Activated T-cell treated with anti-CD3 and anti-CD28 coated beads, Interleukin-2, amount 50 U/mL, for 72 hours (primary cell): ENCODE measurements around the gene DPF3. TPM values are rescaled to one million over a fixed set of nuclear protein-coding genes. Genes with fewer than 3 reads are reported as not detected.

Experiments used
- ATAC-seq, 2 donors: fragments of 150-1000 bp; cut with Tn5 transposase; replicated peaks in 1 of 2; 2 replicates each; pipeline ENCODE4 v1.10.0; 2021; ENCODE audit warnings: moderate library complexity in 2 of 2, mild to moderate bottlenecking in 1 of 2
- DNase-seq, 2 donors: peaks; one replicate each; pipeline ENCODE4 v3.0.0; 2021 to 2022; ENCODE audit warnings: mixed read lengths in 1 of 2
- H3K27ac Mint-ChIP-seq: one replicate; pipeline ENCODE4 v1.8.0; 2022; ENCODE audit warnings: mild to moderate bottlenecking, moderate library complexity, mixed read lengths
- H3K27me3 Mint-ChIP-seq: one replicate; pipeline ENCODE4 v1.8.0; 2022; ENCODE audit warnings: low read depth, mixed read lengths
- H3K36me3 Mint-ChIP-seq, 2 donors: one replicate each; pipeline ENCODE4 v1.8.0; 2022; ENCODE audit warnings: mixed read lengths in 2 of 2, mild to moderate bottlenecking in 1 of 2; ENCODE audit not compliant: insufficient read depth in 2 of 2
- H3K4me1 Mint-ChIP-seq: one replicate; pipeline ENCODE4 v1.8.0; 2022; ENCODE audit warnings: low read depth, mixed read lengths
- H3K4me3 Mint-ChIP-seq, 2 donors: one replicate each; pipeline ENCODE4 v1.8.0; 2022; ENCODE audit warnings: mild to moderate bottlenecking in 2 of 2, mixed read lengths in 2 of 2, moderate library complexity in 2 of 2
- H3K9me3 Mint-ChIP-seq, 2 donors: one replicate each; pipeline ENCODE4 v1.8.0; 2022; ENCODE audit warnings: mixed read lengths in 2 of 2
- total RNA-seq, 2 donors: library from RNA; stranded (reverse); gene quantifications; one replicate each; pipeline ENCODE4 v1.2.3, GENCODE V29; 2022

Gene DPF3
- total RNA-seq, 2 donors from 2014 or later = 0.23 to 0.62 TPM

- no peak overlapping the region for H3K4me3 Mint-ChIP-seq
- no peaks in the 10 kb centered on the region for H3K27me3 Mint-ChIP-seq
- H3K9me3 Mint-ChIP-seq = no peaks in the 10 kb centered on the region
- DNase-seq (no peak), ATAC-seq (no peak)
- H3K27ac Mint-ChIP-seq = no peak overlapping the region
- no peaks in the 10 kb centered on the region for H3K36me3 Mint-ChIP-seq
- no peaks in the 10 kb centered on the region for H3K4me1 Mint-ChIP-seq
Measured at GRCh38 chr14:72863216-72864006, 30.5 kb downstream of the DPF3 start.

- DNase-seq = no peak
- no peak for ATAC-seq
- H3K27me3 Mint-ChIP-seq = no peaks in the 10 kb centered on the region
- H3K9me3 Mint-ChIP-seq = no peaks in the 10 kb centered on the region
- no peaks in the 10 kb centered on the region for H3K4me1 Mint-ChIP-seq
- H3K27ac Mint-ChIP-seq = no peak overlapping the region
- no peaks in the 10 kb centered on the region for H3K36me3 Mint-ChIP-seq
- no peak overlapping the region for H3K4me3 Mint-ChIP-seq
Measured at GRCh38 chr14:72856530-72857266, 37.2 kb downstream of the DPF3 start.

- H3K4me1 Mint-ChIP-seq = no peaks in the 10 kb centered on the region
- ATAC-seq = no peak
Measured at GRCh38 chr14:72855913-72856312, 38.0 kb downstream of the DPF3 start.

GRCh38 chr14:72852194-72852593, 41.7 kb downstream of the DPF3 start:
- ATAC-seq = no peak
- H3K36me3 Mint-ChIP-seq = no peaks in the 10 kb centered on the region
- H3K4me3 Mint-ChIP-seq = no peak overlapping the region
- no peaks in the 10 kb centered on the region for H3K27me3 Mint-ChIP-seq
- H3K27ac Mint-ChIP-seq = no peak overlapping the region
- H3K9me3 Mint-ChIP-seq = no peaks in the 10 kb centered on the region
- H3K4me1 Mint-ChIP-seq = no peaks in the 10 kb centered on the region
- DNase-seq = no peak

More at GRCh38 chr14:72855913-72856312, 38.0 kb downstream of the DPF3 start:
- Mint-ChIP-seq H3K36me3 (no peaks in the 10 kb centered on the region), H3K27me3 (no peaks in the 10 kb centered on the region), H3K9me3 (no peaks in the 10 kb centered on the region), H3K27ac (no peak overlapping the region), H3K4me3 (no peak overlapping the region)
- no peak for DNase-seq

- no peaks in the 10 kb centered on the region for H3K27me3 Mint-ChIP-seq
- H3K4me3 Mint-ChIP-seq = no peak overlapping the region
- no peak for DNase-seq
- no peak for ATAC-seq
- H3K9me3 Mint-ChIP-seq = no peaks in the 10 kb centered on the region
- H3K4me1 Mint-ChIP-seq = no peaks in the 10 kb centered on the region
- no peak overlapping the region for H3K27ac Mint-ChIP-seq
- no peaks in the 10 kb centered on the region for H3K36me3 Mint-ChIP-seq
Measured at GRCh38 chr14:72851635-72852034, 42.3 kb downstream of the DPF3 start.

- Mint-ChIP-seq H3K9me3 (no peaks in the 10 kb centered on the region), H3K4me3 (no peak overlapping the region)
Measured at GRCh38 chr14:72850360-72850759, 43.5 kb downstream of the DPF3 start.

GRCh38 chr14:72849222-72849621, 44.7 kb downstream of the DPF3 start:
- Mint-ChIP-seq H3K4me1 (no peaks in the 10 kb centered on the region), H3K9me3 (no peaks in the 10 kb centered on the region), H3K36me3 (no peaks in the 10 kb centered on the region), H3K27ac (no peak overlapping the region), H3K4me3 (no peak overlapping the region), H3K27me3 (no peaks in the 10 kb centered on the region)
- ATAC-seq (no peak), DNase-seq (no peak)

More at GRCh38 chr14:72850360-72850759, 43.5 kb downstream of the DPF3 start:
- DNase-seq (no peak), ATAC-seq (no peak)
- H3K4me1 Mint-ChIP-seq = no peaks in the 10 kb centered on the region
- no peaks in the 10 kb centered on the region for H3K27me3 Mint-ChIP-seq
- H3K27ac Mint-ChIP-seq = no peak overlapping the region
- no peaks in the 10 kb centered on the region for H3K36me3 Mint-ChIP-seq

GRCh38 chr14:72847721-72848120, 46.2 kb downstream of the DPF3 start:
- Mint-ChIP-seq H3K4me3 (no peak overlapping the region), H3K4me1 (no peaks in the 10 kb centered on the region), H3K9me3 (no peaks in the 10 kb centered on the region), H3K36me3 (no peaks in the 10 kb centered on the region), H3K27me3 (no peaks in the 10 kb centered on the region), H3K27ac (no peak overlapping the region)
- ATAC-seq (no peak), DNase-seq (no peak)

GRCh38 chr14:72845683-72846082, 48.2 kb downstream of the DPF3 start:
- no peak overlapping the region for H3K4me3 Mint-ChIP-seq
- no peaks in the 10 kb centered on the region for H3K36me3 Mint-ChIP-seq
- H3K9me3 Mint-ChIP-seq = no peaks in the 10 kb centered on the region
- ATAC-seq (no peak), DNase-seq (no peak)
- no peaks in the 10 kb centered on the region for H3K4me1 Mint-ChIP-seq
- peaks cover 1% of the 10 kb centered on the region for H3K27me3 Mint-ChIP-seq
- no peak overlapping the region for H3K27ac Mint-ChIP-seq

GRCh38 chr14:72845196-72845595, 48.7 kb downstream of the DPF3 start:
- Mint-ChIP-seq H3K36me3 (no peaks in the 10 kb centered on the region), H3K27me3 (peaks cover 6% of the 10 kb centered on the region), H3K4me1 (no peaks in the 10 kb centered on the region), H3K27ac (no peak overlapping the region), H3K4me3 (no peak overlapping the region), H3K9me3 (no peaks in the 10 kb centered on the region)
- DNase-seq (no peak), ATAC-seq (no peak)

GRCh38 chr14:72844524-72844923, 49.4 kb downstream of the DPF3 start:
- DNase-seq (no peak), ATAC-seq (no peak)
- Mint-ChIP-seq H3K36me3 (no peaks in the 10 kb centered on the region), H3K27ac (no peak overlapping the region), H3K4me1 (no peaks in the 10 kb centered on the region), H3K4me3 (no peak overlapping the region), H3K9me3 (no peaks in the 10 kb centered on the region), H3K27me3 (peaks cover 6% of the 10 kb centered on the region)

- no peaks in the 10 kb centered on the region for H3K9me3 Mint-ChIP-seq
Measured at GRCh38 chr14:72839753-72840607, 53.9 kb downstream of the DPF3 start.

GRCh38 chr14:72839351-72839750, 54.5 kb downstream of the DPF3 start:
- Mint-ChIP-seq H3K4me1 (no peaks in the 10 kb centered on the region), H3K27me3 (peaks cover 6% of the 10 kb centered on the region), H3K36me3 (no peaks in the 10 kb centered on the region), H3K27ac (no peak overlapping the region), H3K4me3 (no peak overlapping the region), H3K9me3 (no peaks in the 10 kb centered on the region)
- ATAC-seq = no peak
- no peak for DNase-seq

More at GRCh38 chr14:72839753-72840607, 53.9 kb downstream of the DPF3 start:
- DNase-seq (no peak), ATAC-seq (no peak)
- H3K4me1 Mint-ChIP-seq = no peaks in the 10 kb centered on the region
- no peaks in the 10 kb centered on the region for H3K36me3 Mint-ChIP-seq
- H3K27me3 Mint-ChIP-seq = peaks cover 6% of the 10 kb centered on the region
- no peak overlapping the region for H3K27ac Mint-ChIP-seq
- H3K4me3 Mint-ChIP-seq = no peak overlapping the region
